ENCODE data around the gene GGT5. TPM values are rescaled to one million over a fixed set of nuclear protein-coding genes. Genes with fewer than 3 reads are reported as not detected.

GGT5 gene
- total RNA-seq, 1 experiment from 2014 or later = 0.20 TPM

GRCh38 chr22:24225951-24226350, 18.9 kb downstream of the GGT5 start:
- Mint-ChIP-seq H3K27me3 (ENCODE audit: low read depth) (no peaks in the 10 kb centered on the region), H3K9me3 (peaks cover 6% of the 10 kb centered on the region), H3K4me1 (peaks cover 3% of the 10 kb centered on the region), H3K4me3 (no peak overlapping the region), H3K27ac (no peak overlapping the region), H3K36me3 (peaks cover 3% of the 10 kb centered on the region; the same call in 1 of the 2 replicates)
- TF ChIP-seq AR (CRISPR knock-in tag; IDR thresholded peaks at IDR 0.05) (no peak), ESRRA (CRISPR knock-in tag; IDR thresholded peaks at IDR 0.05; ENCODE audit: borderline replicate concordance) (no peak), GTF2I (CRISPR knock-in tag; conservative IDR thresholded peaks at IDR 0.05) (no peak), HMGXB4 (CRISPR knock-in tag; IDR thresholded peaks at IDR 0.05) (no peak), ZNF219 (CRISPR knock-in tag; IDR thresholded peaks at IDR 0.05; ENCODE audit: borderline replicate concordance) (no peak), AFF4 (CRISPR knock-in tag; IDR thresholded peaks at IDR 0.05; ENCODE audit: borderline replicate concordance) (no peak), JAZF1 (CRISPR knock-in tag; IDR thresholded peaks at IDR 0.05) (no peak), ETV6 (CRISPR knock-in tag; IDR thresholded peaks at IDR 0.05) (no peak)
- POLR2A ChIA-PET = interaction anchor here (0.8 kb wide), 1 partner anchor 12 kb away, joined by 3 read pairs; no protein-coding TSS in a partner anchor
- ATAC-seq (no peak), DNase-seq (ENCODE audit: low spot score) (no peak)
- CTCF ChIA-PET = interaction anchor here (0.8 to 1.1 kb wide), 4 partner anchors 36 to 69 kb away, joined by 3 to 8 read pairs (median 4); no protein-coding TSS in a partner anchor

- no peak for TF ChIP-seq ZNF138 (CRISPR knock-in tag; conservative IDR thresholded peaks at IDR 0.05)
- peak; percentile 59 for TF ChIP-seq ZNF423 (CRISPR knock-in tag; IDR thresholded peaks at IDR 0.05)
- no peak overlapping the region for H3K27ac Mint-ChIP-seq
- H3K4me3 Mint-ChIP-seq = no peak overlapping the region
- ChIA-PET POLR2A (interaction anchor here (0.8 kb wide), 1 partner anchor 11 kb away, joined by 3 read pairs; no protein-coding TSS in a partner anchor), CTCF (interaction anchor here (1.0 to 1.1 kb wide), 2 partner anchors 18 to 36 kb away, joined by 5 to 8 read pairs; no protein-coding TSS in a partner anchor)
- H3K9me3 Mint-ChIP-seq = peaks cover 6% of the 10 kb centered on the region
- peaks cover 3% of the 10 kb centered on the region; the same call in 1 of the 2 replicates for H3K36me3 Mint-ChIP-seq
- no peaks in the 10 kb centered on the region for H3K27me3 Mint-ChIP-seq (ENCODE audit: low read depth)
- ATAC-seq (no peak), DNase-seq (ENCODE audit: low spot score) (no peak)
- no peaks in the 10 kb centered on the region for H3K4me1 Mint-ChIP-seq
Measured at GRCh38 chr22:24225044-24225601, 19.8 kb downstream of the GGT5 start.

- ATAC-seq (no peak), DNase-seq (ENCODE audit: low spot score) (no peak)
- Mint-ChIP-seq H3K36me3 (peaks cover 3% of the 10 kb centered on the region; the same call in 1 of the 2 replicates), H3K4me3 (no peak overlapping the region), H3K9me3 (peaks cover 6% of the 10 kb centered on the region), H3K4me1 (no peaks in the 10 kb centered on the region), H3K27ac (no peak overlapping the region), H3K27me3 (ENCODE audit: low read depth) (no peaks in the 10 kb centered on the region)
- CTCF ChIA-PET = interaction anchor here (1.0 kb wide), 2 partner anchors 18 kb away, joined by 3 to 5 read pairs; no protein-coding TSS in a partner anchor
- POLR2A ChIA-PET = no interaction called here
- TF ChIP-seq AR (CRISPR knock-in tag; IDR thresholded peaks at IDR 0.05) (no peak), TEAD1 (CRISPR knock-in tag; IDR thresholded peaks at IDR 0.05) (no peak), ZBTB21 (CRISPR knock-in tag; IDR thresholded peaks at IDR 0.05; ENCODE audit: borderline replicate concordance) (no peak), HMGA2 (CRISPR knock-in tag; IDR thresholded peaks at IDR 0.05) (no peak), GRHL2 (CRISPR knock-in tag; IDR thresholded peaks at IDR 0.05; ENCODE audit: insufficient replicate concordance, severe bottlenecking) (no peak), ZNF281 (CRISPR knock-in tag; IDR thresholded peaks at IDR 0.05) (no peak)
Measured at GRCh38 chr22:24224468-24224867, 20.4 kb downstream of the GGT5 start.

Data from WTC11 (cell line).